K562 (cell line): ENCODE data around the gene ERVFRD-1. TPM values are rescaled to one million over a fixed set of nuclear protein-coding genes. Genes with fewer than 3 reads are reported as not detected.

Source experiments
- ATAC-seq: fragments of 200-7000 bp; cut with Tn5 transposase; 3 replicates; pipeline ENCODE4 v1.9.1; 2020; ENCODE audit warnings: moderate library complexity
- Bru-seq: library from RNA; stranded (reverse); fragments of 400-500 nt; gene quantifications from one replicate; lab custom pipeline; 2021; lab: Mats Ljungman, UMichigan
- BruChase-seq, 2 experiments: library from RNA; stranded (reverse); fragments of 400-500 nt; gene quantifications; one replicate each; lab custom pipeline; 2021; lab: Mats Ljungman, UMichigan
- BruUV-seq: library from RNA; stranded (reverse); fragments of 400-500 nt; replicated peaks from 2 replicates; lab custom pipeline; 2021; lab: Mats Ljungman, UMichigan
- CTCF ChIA-PET: fragments of 300-600 bp; formaldehyde crosslinking; extraction: SDS; loops from one replicate; lab custom pipeline; 2021; ENCODE audit warnings: low intra/inter-chr PET ratio; lab: Yijun Ruan, JAX
- POLR2A ChIA-PET: fragments of 300-600, 350-650 bp; sonication (Branson Sonifier 250); formaldehyde crosslinking; extraction: SDS; loops from one replicate; lab custom pipeline; 2021; ENCODE audit warnings: antibody characterized with exemption, inconsistent platforms; lab: Yijun Ruan, JAX
- DNase-seq, 4 experiments: peaks; one replicate each; pipeline versions ENCODE4 v3.0.0 to v3.0.0-alpha.2; 2011 to 2018; ENCODE audit warnings: low spot score in 3 of 4, mixed read lengths in 3 of 4; ENCODE audit errors: extremely low read depth in 1 of 4
- FAIRE-seq: peaks from 2 replicates; lab custom pipeline; 2011; peaks lifted over from hg19 to GRCh38; lab: Jason Lieb, UNC
- H2AFZ ChIP-seq: 2 replicates; pipeline ENCODE4 v1.6.0; 2011; ENCODE audit warnings: low read depth, low read length, control low read depth, inconsistent platforms
- H3K27ac ChIP-seq: fragments of 200-600 bp; 3 replicates; pipeline ENCODE4 v1.8.0; 2011; ENCODE audit warnings: low read depth, mild to moderate bottlenecking, control low read depth, inconsistent platforms, low read length, moderate library complexity, mixed read lengths; ENCODE audit errors: extremely low read depth
- H3K27me3 ChIP-seq, 2 experiments: fragments of 300-600 bp in 1 of 2; 2 replicates in 1 of 2; 3 replicates in 1 of 2; pipeline versions ENCODE4 v1.6.0 to v1.8.0; 2011; ENCODE audit warnings: inconsistent platforms in 2 of 2, low read length in 2 of 2, mild to moderate bottlenecking in 1 of 2, mixed read lengths in 1 of 2, moderate library complexity in 1 of 2; ENCODE audit not compliant: control insufficient read depth in 2 of 2, insufficient read depth in 2 of 2
- H3K36me3 ChIP-seq: fragments of 300-600 bp; 3 replicates; pipeline ENCODE4 v1.8.0; 2011; ENCODE audit warnings: mild to moderate bottlenecking, low read length, inconsistent platforms; ENCODE audit not compliant: control insufficient read depth, insufficient read depth
- H3K4me1 ChIP-seq, 2 experiments: fragments of 200-600 bp in 1 of 2; replicated peaks in 1 of 2; 2 replicates in 1 of 2; 3 replicates in 1 of 2; pipeline versions ENCODE4 v1.5.1 to v1.8.0; 2011; ENCODE audit warnings: inconsistent platforms in 2 of 2, low read length in 2 of 2, mild to moderate bottlenecking in 1 of 2, mixed read lengths in 1 of 2, moderate library complexity in 1 of 2; ENCODE audit not compliant: control insufficient read depth in 2 of 2, insufficient read depth in 2 of 2
- H3K4me2 ChIP-seq: 2 replicates; pipeline ENCODE4 v1.6.1; 2011; ENCODE audit warnings: low read length, control low read depth, inconsistent platforms, mixed read lengths; ENCODE audit not compliant: insufficient read depth
- H3K4me3 ChIP-seq: fragments of 200-600 bp; sonication (generic), shearing (Covaris generic); 2 replicates; pipeline ENCODE4 v1.5.1; 2016; ENCODE audit warnings: control low read depth, inconsistent platforms
- H3K79me2 ChIP-seq: fragments of 200-600 bp; 3 replicates; pipeline ENCODE4 v1.8.0; 2011; ENCODE audit warnings: low read length, inconsistent platforms; ENCODE audit not compliant: control insufficient read depth, insufficient read depth
- H3K9ac ChIP-seq, 2 experiments: 2 replicates each; pipeline versions ENCODE4 v1.6.0 to v1.6.1; 2011; ENCODE audit warnings: low read depth in 2 of 2, low read length in 2 of 2, control low read depth in 1 of 2, inconsistent platforms in 1 of 2, mild to moderate bottlenecking in 1 of 2, mixed read lengths in 1 of 2; ENCODE audit not compliant: insufficient read depth in 1 of 2
- H3K9me1 ChIP-seq: one replicate; pipeline ENCODE4 v1.6.0; 2011; ENCODE audit warnings: inconsistent platforms, mild to moderate bottlenecking, low read length, moderate library complexity; ENCODE audit not compliant: control insufficient read depth, insufficient read depth
- H3K9me3 ChIP-seq: replicated peaks from 2 replicates; pipeline ENCODE4 v1.5.1; 2011; ENCODE audit warnings: low read depth, low read length, inconsistent platforms; ENCODE audit not compliant: control insufficient read depth, insufficient read depth
- H4K20me1 ChIP-seq: replicated peaks from 2 replicates; pipeline ENCODE4 v1.6.1; 2011; ENCODE audit warnings: low read length, inconsistent platforms, mixed read lengths; ENCODE audit not compliant: control insufficient read depth, insufficient read depth
- ATF7 ChIP-seq: fragments of 450-650 bp; IDR thresholded peaks from 2 replicates; pipeline ENCODE4 v1.7.1; 2014; ENCODE audit warnings: mild to moderate bottlenecking, moderate library complexity
- JUND ChIP-seq, 2 experiments: IDR thresholded peaks; 2 replicates in 1 of 2; 3 replicates in 1 of 2; pipeline ENCODE4 v1.6.1; 2011; ENCODE audit warnings: borderline replicate concordance in 2 of 2, low read depth in 2 of 2, low read length in 2 of 2, improper control_type of control experiment in 1 of 2, missing biosample characterization in 1 of 2, missing genetic modification characterization in 1 of 2, missing genetic modification reagents in 1 of 2
- L3MBTL2 ChIP-seq: fragments of 450-650 bp; IDR thresholded peaks from 2 replicates; pipeline ENCODE4 v1.6.1; 2016; ENCODE audit warnings: mild to moderate bottlenecking, moderate library complexity
- LEF1 ChIP-seq: fragments of 450-650 bp; IDR thresholded peaks from 2 replicates; pipeline ENCODE4 v1.6.1; 2016; ENCODE audit warnings: mild to moderate bottlenecking
- NR2C2 ChIP-seq, 2 experiments: fragments of 200-800 bp in 1 of 2; sonication (Bioruptor generic) in 1 of 2; sonication (generic) in 1 of 2; formaldehyde crosslinking in 1 of 2; IDR thresholded peaks; 2 replicates each; pipeline versions ENCODE4 v1.6.1 to v1.8.0; 2016 to 2022; ENCODE audit warnings: mild to moderate bottlenecking in 1 of 2, missing compliant biosample characterization in 1 of 2, missing genetic modification characterization in 1 of 2, missing genetic modification reagents in 1 of 2
- PRPF4 ChIP-seq: fragments of 200-400 bp; formaldehyde crosslinking; IDR thresholded peaks from one replicate; pipeline ENCODE4 v1.6.1; 2017; ENCODE audit warnings: low read length, low read depth, mild to moderate bottlenecking; ENCODE audit not compliant: insufficient read depth, poor library complexity, severe bottlenecking
- SRSF7 ChIP-seq: fragments of 200-400 bp; formaldehyde crosslinking; optimal IDR thresholded peaks from 2 replicates; pipeline ENCODE3; 2017; ENCODE audit warnings: mild to moderate bottlenecking, low read depth, low read length
- TOE1 ChIP-seq, 2 experiments: fragments of 450-650 bp in 1 of 2; sonication (generic) in 1 of 2; formaldehyde crosslinking in 1 of 2; IDR thresholded peaks; 2 replicates each; pipeline versions ENCODE4 v1.7.1 to v1.8.0; 2016 to 2022; ENCODE audit warnings: borderline replicate concordance in 2 of 2, mild to moderate bottlenecking in 2 of 2, antibody characterized with exemption in 1 of 2, inconsistent platforms in 1 of 2, low read depth in 1 of 2, missing genetic modification reagents in 1 of 2, moderate library complexity in 1 of 2
- ZNF830 ChIP-seq: fragments of 250-450 bp; sonication (Bioruptor Pico); IDR thresholded peaks from 2 replicates; pipeline ENCODE4 v1.5.0; 2021; ENCODE audit warnings: mild to moderate bottlenecking
- WGBS: fragments of 100-300 bp; shearing (Covaris generic); methylation state at CpG from one replicate; pipeline ENCODE4 v1.1.6; 2016; ENCODE audit warnings: low coverage, mixed read lengths; ENCODE audit not compliant: insufficient coverage; ENCODE audit errors: missing lambda C conversion rate; 5-methylcytosine and 5-hydroxymethylcytosine counted together
- in situ Hi-C: fragments of 300-500 bp; cut with MboI; formaldehyde crosslinking; loops from 4 replicates; pipeline ENCODE4 v1.15.0; 2018; ENCODE audit warnings: inconsistent platforms, mixed read lengths
- intact Hi-C: fragments of 100-400 bp; cut with micrococcal nuclease; formaldehyde crosslinking; loops from 2 replicates; pipeline ENCODE4 v1.14.2; 2022
- long read RNA-seq, 3 experiments: library from polyadenylated mRNA in 2 of 3; library from RNA in 1 of 3; unstranded in 2 of 3; stranded (forward) in 1 of 3; transcript quantifications; one replicate each; pipeline ENCODE4 v2.0.0, GENCODE V29; 2019 to 2022
- polyA minus RNA-seq, 3 experiments: library from RNA; depleted of rRNA, polyadenylated mRNA; stranded (reverse); fragments of >200 nt; gene quantifications; 2 replicates each; pipeline ENCODE4 v1.2.3, GENCODE V29; 2011
- polyA plus RNA-seq, 8 experiments: library from polyadenylated mRNA; depleted of rRNA in 4 of 8; stranded (reverse) in 5 of 8; unstranded in 3 of 8; fragments of >200 nt; fragmentation: Nextera tagmentation in 2 of 8; fragmentation: Illumina TruSeq in 1 of 8; extraction: Ambion mirVana in 2 of 8; extraction: Trizol in 1 of 8; gene quantifications; 2 replicates each; pipeline versions ENCODE4 v1.2.1 to v1.2.3, GENCODE V29; 2011 to 2014; ENCODE audit warnings: inconsistent platforms in 1 of 8, missing spikeins in 1 of 8
- total RNA-seq, 7 experiments: library from RNA; depleted of rRNA in 6 of 7; stranded (reverse); fragments of >200 nt in 6 of 7; fragmentation: Illumina TruSeq in 2 of 7; extraction: Trizol in 2 of 7; gene quantifications; 2 replicates each; pipeline versions ENCODE4 v1.2.1 to v1.2.3, GENCODE V29; 2011 to 2021; ENCODE audit warnings: low replicate concordance in 1 of 7
- TF ChIP-seq, protein P1 (sequence below): fragments of 450-650 bp; formaldehyde crosslinking; IDR thresholded peaks from 2 replicates; pipeline ENCODE4 v1.4.0; 2022; ENCODE audit warnings: missing genetic modification characterization
- TF ChIP-seq, protein P2 (sequence below): fragments of 250-450 bp; sonication (Bioruptor Pico); IDR thresholded peaks from 2 replicates; pipeline ENCODE4 v1.5.0; 2020; ENCODE audit warnings: mild to moderate bottlenecking

The ERVFRD-1 gene
- not detected in 2 replicates for total RNA-seq (2011; cell fraction: chromatin; rRNA removed; ENCODE audit: low replicate concordance)
- total RNA-seq (2011; cell fraction: nucleolus; rRNA removed): not detected in 2 replicates
- 0.15 TPM in 1 of 2 replicates, not detected in the other for total RNA-seq (2011; cell fraction: nucleoplasm; rRNA removed)
- total RNA-seq (2014; rRNA removed): 0.05 and 0.16 TPM in 2 replicates
- total RNA-seq (2014; rRNA removed; fragmentation: Illumina TruSeq; extraction: Trizol): 0.06 TPM in 1 of 2 replicates, not detected in the other
- 0.08 and 0.14 TPM in 2 replicates for total RNA-seq (2015; rRNA removed; fragmentation: Illumina TruSeq; extraction: Trizol)
- 0.04 and 0.09 TPM in 2 replicates for total RNA-seq (2021)
- not detected in 2 replicates for polyA plus RNA-seq (2011; rRNA removed)
- polyA plus RNA-seq (2011; cell fraction: cytosol; rRNA removed): not detected in 2 replicates
- polyA plus RNA-seq (2011; cell fraction: nucleus; rRNA removed): not detected in 2 replicates
- polyA plus RNA-seq (2012): 0.34 and 1.7 TPM in 2 replicates
- polyA plus RNA-seq (2014; fragmentation: Illumina TruSeq; extraction: Trizol): 0.04 and 0.10 TPM in 2 replicates
- polyA plus RNA-seq (2014; fragmentation: Nextera tagmentation; extraction: Ambion mirVana): under 1 TPM; 0.07 to 0.10 TPM
- 0.05 TPM in 2 replicates for polyA plus RNA-seq (2014; rRNA removed)
- polyA minus RNA-seq (2011; rRNA and poly(A)+ RNA removed): not detected in 2 replicates
- polyA minus RNA-seq (2011; cell fraction: cytosol; rRNA and poly(A)+ RNA removed): not detected in 2 replicates
- not detected in 2 replicates for polyA minus RNA-seq (2011; cell fraction: nucleus; rRNA and poly(A)+ RNA removed)
- percentile 9 among the genes with signal in this experiment for Bru-seq, nascent RNA
- BruChase-seq, experiment 1, labeled RNA remaining after a 2-hour chase: not detected
- BruChase-seq, experiment 2, labeled RNA remaining after a 6-hour chase: percentile 16 among the genes with signal in this experiment
- long read RNA-seq, experiment 1, partial matches to known transcripts: 0 of 1 reads
- long read RNA-seq, experiment 1, other reads (novel, unspliced or antisense): 0 of 1 reads
- long read RNA-seq, experiment 2: 0 reads
- long read RNA-seq, experiment 3: 0 reads

GRCh38 chr6:11110921-11111768 lies at the start of gene ERVFRD-1:
ERVFRD-1 (minus strand) TSS chr6:11111725; CDS start chr6:11105310, 6,415 bp downstream.
- intact Hi-C loops: no loop called here
- H3K79me2 ChIP-seq: peaks cover 45% of the 10 kb centered on the region
- no peak for TF ChIP-seq NR2C2 (CRISPR knock-in tag; IDR thresholded peaks at IDR 0.05)
- peak; percentile 68; the same call in 1 of the 2 replicates for TF ChIP-seq NR2C2 (tag; IDR thresholded peaks at IDR 0.05)
- no peak for TF ChIP-seq JUND (IDR thresholded peaks at IDR 0.05; ENCODE audit: borderline replicate concordance, low read depth, low read length)
- 0 out of 3 replicates have a peak, but pooled peaks have one; percentile 18 for TF ChIP-seq JUND (tag; IDR thresholded peaks at IDR 0.05; ENCODE audit: borderline replicate concordance, low read depth, low read length)
- TF ChIP-seq ZNF830 (CRISPR knock-in tag): no peak
- TF ChIP-seq L3MBTL2: 0 out of 2 replicates have a peak, but pooled peaks have one; percentile 52
- no peak for TF ChIP-seq TOE1 (IDR thresholded peaks at IDR 0.05; ENCODE audit: borderline replicate concordance)
- no peak for TF ChIP-seq TOE1 (CRISPR knock-in tag; IDR thresholded peaks at IDR 0.05; ENCODE audit: borderline replicate concordance, low read depth)
- no peak for TF ChIP-seq ATF7
- TF ChIP-seq SRSF7: no peak
- TF ChIP-seq, protein P1, sequence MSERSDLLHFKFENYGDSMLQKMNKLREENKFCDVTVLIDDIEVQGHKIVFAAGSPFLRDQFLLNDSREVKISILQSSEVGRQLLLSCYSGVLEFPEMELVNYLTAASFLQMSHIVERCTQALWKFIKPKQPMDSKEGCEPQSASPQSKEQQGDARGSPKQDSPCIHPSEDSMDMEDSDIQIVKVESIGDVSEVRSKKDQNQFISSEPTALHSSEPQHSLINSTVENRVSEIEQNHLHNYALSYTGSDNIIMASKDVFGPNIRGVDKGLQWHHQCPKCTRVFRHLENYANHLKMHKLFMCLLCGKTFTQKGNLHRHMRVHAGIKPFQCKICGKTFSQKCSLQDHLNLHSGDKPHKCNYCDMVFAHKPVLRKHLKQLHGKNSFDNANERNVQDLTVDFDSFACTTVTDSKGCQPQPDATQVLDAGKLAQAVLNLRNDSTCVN (CRISPR knock-in tag): no peak
- no peak for TF ChIP-seq PRPF4
- TF ChIP-seq, protein P2, sequence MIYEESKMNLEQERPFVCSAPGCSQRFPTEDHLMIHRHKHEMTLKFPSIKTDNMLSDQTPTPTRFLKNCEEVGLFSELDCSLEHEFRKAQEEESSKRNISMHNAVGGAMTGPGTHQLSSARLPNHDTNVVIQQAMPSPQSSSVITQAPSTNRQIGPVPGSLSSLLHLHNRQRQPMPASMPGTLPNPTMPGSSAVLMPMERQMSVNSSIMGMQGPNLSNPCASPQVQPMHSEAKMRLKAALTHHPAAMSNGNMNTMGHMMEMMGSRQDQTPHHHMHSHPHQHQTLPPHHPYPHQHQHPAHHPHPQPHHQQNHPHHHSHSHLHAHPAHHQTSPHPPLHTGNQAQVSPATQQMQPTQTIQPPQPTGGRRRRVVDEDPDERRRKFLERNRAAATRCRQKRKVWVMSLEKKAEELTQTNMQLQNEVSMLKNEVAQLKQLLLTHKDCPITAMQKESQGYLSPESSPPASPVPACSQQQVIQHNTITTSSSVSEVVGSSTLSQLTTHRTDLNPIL (CRISPR knock-in tag): no peak
- no peak for TF ChIP-seq LEF1

More at GRCh38 chr6:11110921-11111768, at the start of gene ERVFRD-1:
- Histone ChIP-seq H3K4me3 (peak within 1 kb of the TSS; percentile 9), H2AFZ (peak within 1 kb of the TSS; percentile 28; the same call in 1 of the 2 replicates), H3K9me1 (peaks cover 5% of the 10 kb centered on the region), H3K9me3 (no peaks in the 10 kb centered on the region), H3K27ac (peak within 1 kb of the TSS; percentile 32; the same call in 2 of the 3 replicates), H3K27me3 (no peaks in the 10 kb centered on the region), H3K4me2 (peak within 1 kb of the TSS; percentile 75), H3K36me3 (no peaks in the 10 kb centered on the region), H4K20me1 (peaks cover 14% of the 10 kb centered on the region; the same call in 1 of the 2 replicates), H3K9ac (peak within 1 kb of the TSS; percentile 12 to 72; a peak in 3 of 4 replicates), H3K4me1 (peaks cover 12 to 21% of the 10 kb centered on the region in 2 experiments)
- no peak for FAIRE-seq
- ChIA-PET POLR2A (interaction anchor here (0.6 to 1.2 kb wide), 4 partner anchors 11 to 496 kb away, joined by 3 to 5 read pairs (median 4); partner anchors contain the start of gene SMIM13), CTCF (no interaction called here)
- peak; percentile 73 for ATAC-seq
- WGBS: 41% methylated on average over 16 of the region's 16 CpGs
- DNase-seq: peak in 1 of 4 experiments; percentile 28
- BruUV-seq: no TSS peak
- in situ Hi-C loops: no loop called here
